WI38 (cell line): ENCODE results near the gene FXR2.
A peak's percentile ranks its signal among the peaks of the same experiment; 100 is the strongest.

ENCODE experiments used
- H3K4me3 ChIP-seq: 2 replicates; pipeline ENCODE4 v1.5.1; 2011; ENCODE audit warnings: low read depth, mild to moderate bottlenecking, control low read depth, low read length
- TF ChIP-seq, protein P1 (sequence below): IDR thresholded peaks from 2 replicates; pipeline ENCODE4 v1.5.1; 2012; ENCODE audit warnings: low read depth, mild to moderate bottlenecking, control low read depth, low read length

The FXR2 gene

DNA sequence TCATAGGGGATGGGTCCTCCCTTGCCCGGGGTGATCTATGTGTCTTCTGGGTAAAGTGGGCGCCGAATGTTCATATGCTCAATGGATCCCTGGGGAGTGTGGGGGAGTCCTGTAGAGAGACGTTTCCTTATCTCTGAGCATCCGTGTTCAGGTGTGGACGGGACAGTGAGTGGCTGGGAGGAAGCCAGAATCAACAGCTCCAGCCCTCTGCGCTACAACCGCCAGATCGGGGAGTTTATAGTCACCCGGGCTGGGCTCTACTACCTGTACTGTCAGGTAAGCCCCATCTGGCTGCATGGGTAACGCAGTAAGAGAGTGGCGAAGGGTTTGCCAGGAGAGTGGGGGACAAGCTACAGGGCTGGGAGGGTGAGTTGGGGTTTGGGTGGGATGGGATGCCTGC is 58.1 kb downstream of the FXR2 start:
- H3K4me3 ChIP-seq, result no peak overlapping the region
- TF ChIP-seq, protein P1, sequence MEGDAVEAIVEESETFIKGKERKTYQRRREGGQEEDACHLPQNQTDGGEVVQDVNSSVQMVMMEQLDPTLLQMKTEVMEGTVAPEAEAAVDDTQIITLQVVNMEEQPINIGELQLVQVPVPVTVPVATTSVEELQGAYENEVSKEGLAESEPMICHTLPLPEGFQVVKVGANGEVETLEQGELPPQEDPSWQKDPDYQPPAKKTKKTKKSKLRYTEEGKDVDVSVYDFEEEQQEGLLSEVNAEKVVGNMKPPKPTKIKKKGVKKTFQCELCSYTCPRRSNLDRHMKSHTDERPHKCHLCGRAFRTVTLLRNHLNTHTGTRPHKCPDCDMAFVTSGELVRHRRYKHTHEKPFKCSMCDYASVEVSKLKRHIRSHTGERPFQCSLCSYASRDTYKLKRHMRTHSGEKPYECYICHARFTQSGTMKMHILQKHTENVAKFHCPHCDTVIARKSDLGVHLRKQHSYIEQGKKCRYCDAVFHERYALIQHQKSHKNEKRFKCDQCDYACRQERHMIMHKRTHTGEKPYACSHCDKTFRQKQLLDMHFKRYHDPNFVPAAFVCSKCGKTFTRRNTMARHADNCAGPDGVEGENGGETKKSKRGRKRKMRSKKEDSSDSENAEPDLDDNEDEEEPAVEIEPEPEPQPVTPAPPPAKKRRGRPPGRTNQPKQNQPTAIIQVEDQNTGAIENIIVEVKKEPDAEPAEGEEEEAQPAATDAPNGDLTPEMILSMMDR, result no peak

DNA sequence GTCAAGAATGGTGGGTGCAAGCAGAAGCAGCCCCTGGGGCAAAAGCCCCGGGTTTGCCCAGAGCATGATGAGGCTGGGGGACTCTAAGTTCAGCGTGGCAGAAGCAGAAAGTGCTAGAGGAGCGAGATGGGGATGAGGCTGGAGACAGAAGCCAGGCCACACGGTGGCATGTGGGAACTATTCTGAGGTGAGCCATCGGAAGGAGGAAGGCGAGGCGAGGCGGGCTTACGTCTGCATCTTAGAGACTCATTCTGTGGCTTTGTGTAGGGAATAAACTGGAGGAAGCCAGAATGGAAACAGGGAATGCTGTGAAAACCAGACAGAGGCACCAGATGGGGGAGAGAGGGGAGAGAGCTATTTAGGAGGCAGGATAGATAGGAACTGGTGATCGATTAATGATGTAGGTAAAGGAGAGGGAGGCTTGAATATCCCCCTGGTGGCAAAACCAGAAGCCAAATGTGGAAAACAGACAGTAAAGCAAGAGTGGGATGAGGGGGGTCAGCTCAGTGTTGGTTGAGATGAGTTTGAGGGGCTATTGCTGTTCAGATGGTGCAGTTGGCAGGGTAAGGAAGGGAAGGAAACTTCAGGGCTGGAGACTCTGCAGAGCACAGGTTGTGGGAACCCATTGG is 59.3 kb downstream of the FXR2 start:
- TF ChIP-seq, protein P1, result no peak
- no peak overlapping the region for H3K4me3 ChIP-seq

DNA sequence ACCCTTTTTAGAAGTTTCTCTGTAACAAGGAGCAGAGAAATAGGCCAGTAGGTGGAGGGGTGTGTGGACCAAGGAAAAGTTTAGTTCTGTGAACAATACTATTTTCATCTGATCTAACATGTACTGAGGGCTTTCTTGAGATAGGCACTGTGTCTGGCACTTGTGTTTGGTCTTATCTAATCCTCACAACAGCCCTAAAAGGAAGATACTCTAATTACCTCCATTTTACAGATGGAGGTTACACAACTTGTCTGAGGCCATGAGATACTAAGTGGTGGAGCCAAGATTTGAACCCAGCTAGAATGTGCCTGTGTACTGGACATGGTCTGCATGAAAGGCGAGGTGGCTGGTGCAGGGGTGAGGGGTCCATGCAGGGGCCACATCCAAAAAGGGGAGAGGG is 61.3 kb downstream of the FXR2 start:
- no peak overlapping the region for H3K4me3 ChIP-seq
- TF ChIP-seq, protein P1, result no peak

DNA sequence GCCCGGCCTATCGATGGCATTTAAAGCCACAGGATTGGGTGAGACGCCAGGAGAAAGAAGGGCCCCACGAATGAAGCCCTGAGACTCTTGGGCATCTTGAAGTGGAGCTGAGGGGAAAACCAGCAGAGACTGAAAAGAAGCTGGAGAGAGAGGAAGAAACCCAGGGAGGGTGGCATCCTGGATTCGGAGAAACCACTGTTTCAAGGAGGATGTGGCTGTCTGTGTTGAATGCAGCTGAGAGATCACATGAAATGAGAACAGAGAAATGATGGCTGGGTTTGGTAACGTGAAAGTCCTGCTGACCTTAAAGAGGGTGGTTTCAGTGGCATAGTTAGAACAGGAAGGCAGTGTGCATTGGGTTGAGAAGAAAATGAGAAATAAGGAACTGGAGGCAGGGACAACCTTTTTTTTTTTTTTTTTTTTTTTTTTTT is 62.1 kb downstream of the FXR2 start:
- H3K4me3 ChIP-seq, result no peak overlapping the region
- TF ChIP-seq, protein P1, result no peak

DNA sequence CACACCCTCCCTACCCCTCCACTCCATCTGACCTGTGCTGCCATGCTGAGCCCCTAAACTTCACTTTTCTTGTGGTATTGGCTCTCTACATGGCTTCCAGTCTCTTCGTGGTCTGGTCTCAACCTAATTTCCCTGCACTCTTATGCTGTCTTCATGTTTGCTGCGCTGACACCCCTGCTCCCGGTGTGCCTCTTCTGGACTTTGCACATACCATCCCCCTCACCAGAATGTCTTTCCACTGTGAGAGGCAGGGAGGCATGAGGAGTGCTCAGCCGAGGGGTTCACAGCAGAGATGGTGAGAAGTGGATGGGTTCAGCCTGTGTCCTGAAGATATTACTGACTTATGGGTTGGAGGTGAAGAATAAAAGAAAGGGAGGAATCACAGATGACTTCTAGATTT is 63.3 kb downstream of the FXR2 start:
- TF ChIP-seq, protein P1, result no peak
- H3K4me3 ChIP-seq, result no peak overlapping the region

DNA sequence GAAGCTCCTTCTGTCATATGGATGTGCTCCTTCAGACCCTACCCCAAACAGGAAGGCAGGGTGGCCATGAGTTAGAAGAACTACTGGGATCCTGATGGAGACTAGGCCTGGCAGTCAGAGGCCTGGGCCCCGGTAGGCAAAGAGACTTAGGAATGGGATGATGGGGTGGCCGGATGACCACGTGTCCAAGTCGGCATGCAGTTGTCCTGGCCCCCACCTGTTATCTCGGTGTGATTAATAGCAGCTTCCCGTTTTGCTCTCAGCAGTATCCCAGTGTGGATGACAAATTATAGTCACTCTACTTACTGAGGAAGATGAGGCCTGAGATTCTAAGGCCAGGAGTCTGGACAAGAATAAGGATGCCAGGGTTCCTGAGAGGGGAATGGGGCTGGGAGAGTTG is 64.4 kb downstream of the FXR2 start:
- no peak overlapping the region for H3K4me3 ChIP-seq

DNA sequence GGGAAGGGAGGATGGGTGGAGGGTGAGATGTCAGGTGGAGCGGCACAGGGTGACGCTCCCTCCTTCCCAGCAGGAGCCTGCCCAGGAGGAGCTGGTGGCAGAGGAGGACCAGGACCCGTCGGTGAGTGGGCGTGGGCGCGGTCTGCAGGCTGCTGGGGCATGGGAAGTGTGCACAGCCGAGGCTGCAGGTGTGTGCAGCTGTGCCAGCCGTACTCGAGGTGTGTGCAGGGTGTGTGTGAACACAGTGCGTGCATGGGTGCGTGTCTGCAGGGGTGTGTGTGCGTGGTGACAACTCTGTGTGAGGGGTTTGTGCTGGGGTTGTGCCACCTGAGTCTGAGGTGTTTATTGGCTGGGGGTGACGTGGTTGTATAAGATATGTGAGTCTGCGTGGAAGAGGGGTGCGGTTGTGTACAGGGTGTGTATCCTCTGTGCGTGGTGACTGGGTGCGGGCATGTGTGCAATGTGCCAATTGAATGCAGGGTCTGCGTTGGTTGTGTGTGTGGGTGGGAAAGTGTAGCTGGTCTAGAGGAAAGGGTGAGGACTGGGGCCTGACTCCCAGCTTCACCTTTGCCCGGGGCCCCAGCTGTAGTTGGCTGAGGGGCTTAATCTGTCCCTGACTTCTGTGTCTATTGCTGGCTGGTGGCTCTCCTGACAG is 65.2 kb downstream of the FXR2 start:
- H3K4me3 ChIP-seq, result peak overlapping the region; percentile 74
- TF ChIP-seq, protein P1, result no peak

More for the DNA sequence above, 64.4 kb downstream of the FXR2 start:
- TF ChIP-seq, protein P1, result no peak
